ENCODE results near the gene AEN. TPM values are rescaled to one million over a fixed set of nuclear protein-coding genes. Genes with fewer than 3 reads are reported as not detected.

The AEN gene
- total RNA-seq, 1 donor from 2014 or later, result 90.6 TPM

- peaks cover 7% of the 10 kb centered on the region for H3K36me3 Mint-ChIP-seq (ENCODE audit: low read depth, unreplicated experiment)
- H3K36me3 ChIP-seq (ENCODE audit: insufficient read depth, low read length), result no peaks in the 10 kb centered on the region
- TF ChIP-seq CTCF (IDR thresholded peaks at IDR 0.05; ENCODE audit: insufficient read depth, low read depth, low read length) (no peak), EZH2 (IDR thresholded peaks at IDR 0.05; ENCODE audit: insufficient read depth, low read length) (no peak)
- H3K4me3 Mint-ChIP-seq (ENCODE audit: unreplicated experiment), result no peak overlapping the region
- DNase-seq (ENCODE audit: low read depth) (no peak), FAIRE-seq (no peak)
- H3K4me3 ChIP-seq (ENCODE audit: insufficient read depth, low read depth, low read length), result no peak overlapping the region
- H3K9me3 Mint-ChIP-seq (ENCODE audit: unreplicated experiment), result peaks cover 5% of the 10 kb centered on the region
- no peak overlapping the region for H2AFZ ChIP-seq (ENCODE audit: low read depth, low read length)
- H4K20me1 ChIP-seq (ENCODE audit: insufficient read depth, low read length), result peaks cover 7% of the 10 kb centered on the region
- H3K4me1 ChIP-seq (ENCODE audit: insufficient read depth, low read length), result peaks cover 22% of the 10 kb centered on the region
- H3K4me2 ChIP-seq (ENCODE audit: low read length), result peak overlapping the region; percentile 72
- no peaks in the 10 kb centered on the region for H3K27me3 ChIP-seq (ENCODE audit: insufficient read depth, low read length)
- peaks cover 22% of the 10 kb centered on the region for H3K4me1 Mint-ChIP-seq (ENCODE audit: low read depth, unreplicated experiment)
- peak overlapping the region; percentile 66 for H3K9ac ChIP-seq (ENCODE audit: low read length)
- peak overlapping the region; percentile 82 for H3K27ac ChIP-seq (ENCODE audit: low read depth, low read length)
- H3K27ac Mint-ChIP-seq (ENCODE audit: unreplicated experiment), result peak overlapping the region; percentile 75
- H3K27me3 Mint-ChIP-seq (ENCODE audit: low read depth, unreplicated experiment), result peaks cover 7% of the 10 kb centered on the region
- no peaks in the 10 kb centered on the region for H3K9me3 ChIP-seq (ENCODE audit: insufficient read depth, low read depth, low read length)
- H3K79me2 ChIP-seq (ENCODE audit: insufficient read depth, low read length), result no peaks in the 10 kb centered on the region
Measured at GRCh38 chr15:88649753-88650551, 28.8 kb downstream of the AEN start.

- no peaks in the 10 kb centered on the region for H3K9me3 ChIP-seq (ENCODE audit: insufficient read depth, low read depth, low read length)
- no peak overlapping the region for H3K4me2 ChIP-seq (ENCODE audit: low read length)
- no peak for DNase-seq (ENCODE audit: low read depth)
- peaks cover 22% of the 10 kb centered on the region for H3K4me1 ChIP-seq (ENCODE audit: insufficient read depth, low read length)
- TF ChIP-seq CTCF (IDR thresholded peaks at IDR 0.05; ENCODE audit: insufficient read depth, low read depth, low read length), result no peak
- TF ChIP-seq EZH2 (IDR thresholded peaks at IDR 0.05; ENCODE audit: insufficient read depth, low read length), result no peak
- FAIRE-seq, result no peak
- H3K9ac ChIP-seq (ENCODE audit: low read length), result no peak overlapping the region
- peaks cover 7% of the 10 kb centered on the region for H4K20me1 ChIP-seq (ENCODE audit: insufficient read depth, low read length)
- peaks cover 2% of the 10 kb centered on the region for H3K9me3 Mint-ChIP-seq (ENCODE audit: unreplicated experiment)
- peaks cover 22% of the 10 kb centered on the region for H3K4me1 Mint-ChIP-seq (ENCODE audit: low read depth, unreplicated experiment)
- H3K27me3 ChIP-seq (ENCODE audit: insufficient read depth, low read length), result no peaks in the 10 kb centered on the region
- peaks cover 8% of the 10 kb centered on the region for H3K27me3 Mint-ChIP-seq (ENCODE audit: low read depth, unreplicated experiment)
- no peaks in the 10 kb centered on the region for H3K36me3 ChIP-seq (ENCODE audit: insufficient read depth, low read length)
- no peak overlapping the region for H2AFZ ChIP-seq (ENCODE audit: low read depth, low read length)
- no peak overlapping the region for H3K27ac Mint-ChIP-seq (ENCODE audit: unreplicated experiment)
- no peak overlapping the region for H3K4me3 Mint-ChIP-seq (ENCODE audit: unreplicated experiment)
- no peaks in the 10 kb centered on the region for H3K79me2 ChIP-seq (ENCODE audit: insufficient read depth, low read length)
- H3K27ac ChIP-seq (ENCODE audit: low read depth, low read length), result no peak overlapping the region
- no peak overlapping the region for H3K4me3 ChIP-seq (ENCODE audit: insufficient read depth, low read depth, low read length)
- H3K36me3 Mint-ChIP-seq (ENCODE audit: low read depth, unreplicated experiment), result peaks cover 4% of the 10 kb centered on the region
Measured at GRCh38 chr15:88650556-88650955, 29.4 kb downstream of the AEN start.

Data from astrocyte (in vitro differentiated cells and primary cell).